ENCODE results near the gene LCN1.
"Not testable (repeated sequence)": the region's sequence is repeated elsewhere in the genome, so short reads cannot be mapped to it uniquely, and the experiment has no call there.

LCN1 gene

GRCh38 chr9:135522137-135522877 lies 1.1 kb downstream of the LCN1 start:
- DNase-seq (ENCODE audit: low read depth in 2 of 2) = no peak

DNA sequence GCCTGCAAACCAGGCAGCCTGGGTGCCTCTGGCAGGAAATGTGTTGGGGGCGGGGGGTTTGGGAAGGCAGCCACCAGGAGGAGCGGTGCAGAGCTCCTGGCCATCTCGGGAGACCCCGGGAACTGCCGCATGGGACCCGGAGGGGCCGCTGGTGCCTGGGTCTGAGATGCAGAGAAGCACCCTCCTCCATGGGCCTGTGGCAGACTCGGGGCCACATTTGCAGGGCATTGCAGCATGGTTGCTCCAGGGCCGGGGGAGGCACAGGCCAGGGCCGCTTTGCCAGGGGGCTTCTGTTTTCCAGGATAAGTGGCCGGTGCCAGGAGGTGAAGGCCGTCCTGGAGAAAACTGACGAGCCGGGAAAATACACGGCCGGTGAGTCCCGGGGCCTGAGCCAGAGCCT lies 1.7 kb downstream of the LCN1 start:
- no peak for DNase-seq (ENCODE audit: low read depth in 2 of 2)

DNA sequence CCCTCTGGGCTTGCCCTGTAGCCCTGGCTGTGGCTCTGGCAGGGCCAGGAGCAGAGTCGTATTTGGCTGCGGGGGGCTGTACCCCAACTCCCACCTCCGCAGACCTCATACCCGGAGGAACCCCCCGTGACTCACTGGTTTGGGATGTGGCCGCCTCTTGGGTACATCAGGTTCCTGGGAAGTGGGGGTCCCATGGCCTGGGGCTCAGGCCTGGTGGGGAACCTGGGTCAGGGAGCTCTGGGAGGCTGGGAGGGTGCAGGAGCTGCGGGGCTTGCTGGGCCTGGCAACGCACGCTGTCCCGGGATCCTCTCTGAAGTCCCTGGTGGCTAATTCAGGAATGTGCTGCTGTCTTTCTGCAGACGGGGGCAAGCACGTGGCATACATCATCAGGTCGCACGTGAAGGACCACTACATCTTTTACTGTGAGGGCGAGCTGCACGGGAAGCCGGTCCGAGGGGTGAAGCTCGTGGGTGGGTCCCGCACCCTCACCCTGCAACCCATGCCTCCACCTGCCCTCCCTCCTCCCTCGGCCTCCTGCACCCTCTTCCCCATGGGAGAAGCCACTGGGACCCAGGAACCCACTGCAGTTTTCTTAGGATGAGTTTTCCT lies 2.4 kb downstream of the LCN1 start:
- DNase-seq (ENCODE audit: low read depth in 2 of 2) = no peak

DNA sequence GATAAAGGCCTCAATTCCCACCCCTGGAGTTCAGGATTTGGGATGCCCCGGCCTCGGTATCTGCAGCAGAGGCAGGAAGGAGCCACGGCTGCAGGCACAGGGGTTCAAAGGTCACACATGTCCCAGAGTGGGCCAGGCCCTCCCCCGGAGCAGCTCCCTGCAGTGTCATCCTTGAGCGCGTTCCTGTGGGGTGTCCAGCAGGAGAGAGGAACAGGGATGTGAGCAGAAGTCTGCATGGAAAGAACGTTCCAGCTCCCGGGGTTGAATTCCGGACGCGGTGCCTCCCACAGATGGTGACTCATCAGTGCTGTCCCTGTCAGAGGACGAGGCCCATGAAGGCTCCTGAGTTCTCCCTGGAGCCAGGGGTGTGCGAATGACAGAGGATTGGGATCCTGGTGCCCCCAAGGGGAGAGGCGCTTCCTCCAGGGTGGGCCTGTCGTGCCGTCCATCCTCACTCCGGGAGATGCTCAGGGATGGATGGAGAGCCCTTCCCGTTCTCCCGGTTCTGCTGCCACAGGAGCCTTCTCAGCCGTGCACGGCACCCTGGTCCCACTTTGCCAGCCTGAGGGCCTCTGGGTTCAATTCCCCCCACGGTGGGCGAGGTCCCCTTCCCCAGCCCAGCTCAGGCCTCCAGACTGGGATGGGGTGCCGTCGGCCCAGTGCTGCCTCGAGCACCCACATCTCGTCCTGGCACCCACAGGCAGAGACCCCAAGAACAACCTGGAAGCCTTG lies 3.1 kb downstream of the LCN1 start:
- no peak for DNase-seq (ENCODE audit: low read depth in 2 of 2)

GRCh38 chr9:135525241-135526088 lies 4.2 kb downstream of the LCN1 start:
- DNase-seq (ENCODE audit: low read depth in 2 of 2) = no peak

DNA sequence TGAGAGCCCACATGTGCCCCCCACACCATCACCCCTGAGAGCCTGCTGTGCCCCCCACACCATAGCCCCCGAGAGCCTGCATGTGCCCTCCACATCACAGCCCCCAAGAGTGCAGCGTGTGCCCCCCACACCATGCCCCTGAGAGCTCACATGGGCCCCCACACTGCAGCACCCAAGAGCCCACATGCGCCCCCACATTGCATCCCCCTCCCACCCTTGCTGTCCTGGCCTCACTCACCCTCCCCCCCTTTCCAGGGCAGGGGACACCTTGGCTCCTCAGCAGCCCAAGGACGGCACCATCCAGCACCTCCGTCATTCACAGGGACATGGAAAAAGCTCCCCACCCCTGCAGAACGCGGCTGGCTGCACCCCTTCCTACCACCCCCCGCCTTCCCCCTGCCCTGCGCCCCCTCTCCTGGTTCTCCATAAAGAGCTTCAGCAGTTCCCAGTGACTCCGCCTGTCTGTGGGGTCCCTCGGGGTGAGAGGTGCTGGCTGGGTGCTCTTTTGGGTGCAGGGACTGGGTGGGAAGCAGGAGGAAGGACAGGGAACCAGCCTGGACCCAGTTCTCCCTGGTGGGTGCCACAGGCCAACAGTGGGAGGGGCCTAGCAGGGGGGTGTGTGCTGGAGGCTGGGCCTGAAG lies 5.0 kb downstream of the LCN1 start:
- DNase-seq (ENCODE audit: low read depth in 2 of 2) = no peak

GRCh38 chr9:135526730-135527571 lies 5.7 kb downstream of the LCN1 start:
- no peak for DNase-seq (ENCODE audit: low read depth in 2 of 2)

DNA sequence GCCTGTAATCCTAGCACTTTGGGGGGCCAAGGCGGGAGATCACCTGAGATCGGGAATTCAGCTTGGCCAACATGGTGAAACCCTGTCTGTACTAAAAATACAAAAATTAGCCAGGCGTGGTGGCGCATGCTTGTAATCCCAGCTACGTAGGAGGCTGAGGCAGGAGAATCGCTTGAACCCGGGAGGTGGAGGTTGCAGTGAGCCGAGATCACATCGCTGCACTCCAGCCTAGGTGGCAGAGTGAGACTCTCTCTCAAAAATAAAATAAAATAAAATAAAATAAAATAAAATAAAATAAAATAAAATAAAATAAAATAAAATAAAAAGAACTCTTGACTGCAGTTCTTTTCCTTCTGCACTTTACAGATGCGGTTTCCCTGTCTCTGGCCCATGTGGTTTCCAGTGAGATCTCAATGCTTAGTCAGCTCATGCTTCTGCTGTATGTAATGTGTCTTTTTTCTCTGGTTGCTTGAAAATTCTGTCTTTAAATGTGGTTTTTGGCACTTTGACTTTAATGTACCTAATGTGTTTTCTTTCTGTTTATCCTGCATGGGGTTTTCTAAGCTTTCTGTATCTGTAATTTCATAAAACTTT lies 7.7 kb downstream of the LCN1 start:
- not testable (repeated sequence) for DNase-seq (ENCODE audit: low read depth in 2 of 2)

DNA sequence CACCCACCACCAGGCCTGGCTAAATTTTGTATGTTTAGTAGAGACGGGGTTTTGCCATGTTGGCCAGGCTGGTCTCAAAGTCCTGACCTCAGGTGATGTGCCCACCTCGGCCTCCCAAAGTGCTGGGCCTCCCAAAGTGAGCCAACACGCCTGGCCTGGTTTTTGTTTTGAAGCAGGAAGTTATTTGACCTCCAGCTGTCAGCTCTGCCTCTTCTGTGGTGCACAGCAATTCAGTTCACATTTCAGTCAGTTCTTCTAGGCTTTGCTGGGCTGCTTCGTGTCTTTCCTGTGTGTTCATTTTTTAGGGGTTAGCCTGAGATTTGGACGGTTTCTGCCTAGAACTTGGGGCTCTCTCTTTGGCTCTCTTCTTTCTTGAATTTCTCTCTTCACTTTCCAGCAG lies 8.9 kb downstream of the LCN1 start:
- no peak for DNase-seq (ENCODE audit: low read depth in 2 of 2)

DNA sequence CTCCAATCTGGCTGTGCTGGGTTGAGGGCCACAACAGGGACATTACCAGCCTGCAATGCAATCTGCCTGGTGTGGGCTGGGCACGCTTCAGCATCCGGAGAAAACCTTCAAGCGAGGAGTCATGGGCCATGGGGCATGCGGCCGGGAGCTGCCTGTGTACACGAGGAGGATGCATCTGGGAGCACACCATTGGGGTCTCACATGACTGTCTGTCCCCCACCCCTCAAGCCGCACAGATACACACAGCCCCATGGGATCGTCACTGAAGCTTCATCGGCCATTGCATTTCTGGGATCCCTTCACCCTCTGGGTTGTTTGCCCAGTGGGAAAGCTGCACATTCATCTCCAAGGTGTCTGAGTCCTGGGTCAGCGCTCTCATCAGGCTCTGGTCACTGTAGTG lies 9.9 kb downstream of the LCN1 start:
- DNase-seq (ENCODE audit: low read depth in 2 of 2) = no peak

- no peak for DNase-seq (ENCODE audit: low read depth in 2 of 2)
These were observed 11.9 kb downstream of the LCN1 start for GRCh38 chr9:135533113-135533512.

DNA sequence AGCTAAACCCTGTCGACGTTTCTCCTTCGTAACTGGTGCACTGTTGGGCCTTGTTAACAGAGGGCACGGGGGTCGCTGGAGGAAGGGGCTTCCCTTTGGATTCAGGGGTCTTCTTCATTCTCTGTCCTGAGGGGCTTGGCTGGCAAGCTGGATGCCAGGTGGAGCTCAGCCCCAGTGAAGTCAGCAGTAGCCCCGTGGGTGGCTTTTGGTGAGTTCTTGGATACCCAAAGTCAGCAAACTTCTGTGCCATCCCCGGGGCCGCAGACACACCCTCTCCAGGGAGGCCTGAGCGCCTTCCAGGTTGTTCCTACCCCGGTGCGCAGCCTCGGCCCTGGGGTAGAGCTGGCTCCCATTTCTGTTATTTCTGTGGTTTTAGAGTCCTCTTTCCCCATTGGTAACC lies 12.4 kb downstream of the LCN1 start:
- no peak for DNase-seq (ENCODE audit: low read depth in 2 of 2)

DNA sequence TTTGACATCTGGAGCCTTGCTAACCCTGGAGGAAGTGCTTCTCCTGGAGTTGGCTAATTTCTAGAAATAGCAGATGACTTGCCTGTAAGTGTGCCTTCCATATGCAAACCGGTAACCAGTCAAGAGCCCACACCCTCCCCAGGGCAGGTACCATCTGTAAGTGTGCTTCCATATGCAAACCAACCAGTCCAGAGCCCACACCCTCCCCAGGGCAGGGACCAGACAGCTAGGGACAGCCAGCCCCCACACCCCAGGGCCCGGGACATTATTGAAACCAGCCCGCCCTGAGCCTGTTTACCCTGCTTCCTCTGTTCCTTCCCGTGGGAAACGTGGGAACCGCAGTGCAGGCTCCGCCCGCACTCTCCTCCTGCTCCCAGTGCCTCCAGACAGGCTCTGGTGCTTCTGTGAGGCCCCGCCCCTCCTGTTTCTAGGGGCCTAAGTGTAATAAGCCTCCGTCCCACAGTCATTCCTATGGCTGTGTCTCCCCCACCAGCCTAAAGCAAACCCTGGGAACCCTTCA lies 13.0 kb downstream of the LCN1 start:
- not testable (repeated sequence) for DNase-seq (ENCODE audit: low read depth in 2 of 2)

DNA sequence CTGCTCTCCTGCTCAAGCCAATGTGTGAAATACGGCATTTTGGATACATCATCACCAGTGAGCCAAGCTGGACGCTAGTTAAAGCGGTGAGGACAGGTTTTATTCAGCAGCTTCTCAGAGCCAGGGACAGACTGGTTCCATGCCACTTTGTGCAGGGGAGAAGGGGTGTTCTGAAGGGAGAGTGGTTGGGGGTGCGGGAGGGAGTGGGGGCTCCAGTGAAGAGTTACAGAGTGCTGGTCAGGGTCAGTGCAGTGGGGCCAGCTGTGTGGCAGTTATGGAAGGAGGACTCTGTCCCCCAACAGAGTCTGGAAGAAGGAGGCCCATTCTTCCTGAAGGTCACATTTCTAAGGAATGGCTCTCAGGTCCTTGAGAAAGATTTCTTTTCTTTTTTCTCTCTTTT lies 13.6 kb downstream of the LCN1 start:
- not testable (repeated sequence) for DNase-seq (ENCODE audit: low read depth in 2 of 2)

GRCh38 chr9:135535631-135536030 lies 14.4 kb downstream of the LCN1 start:
- not testable (repeated sequence) for DNase-seq (ENCODE audit: low read depth in 2 of 2)

- DNase-seq (ENCODE audit: low read depth in 2 of 2) = no peak
These were observed 15.0 kb downstream of the LCN1 start for GRCh38 chr9:135536216-135536615.

DNA sequence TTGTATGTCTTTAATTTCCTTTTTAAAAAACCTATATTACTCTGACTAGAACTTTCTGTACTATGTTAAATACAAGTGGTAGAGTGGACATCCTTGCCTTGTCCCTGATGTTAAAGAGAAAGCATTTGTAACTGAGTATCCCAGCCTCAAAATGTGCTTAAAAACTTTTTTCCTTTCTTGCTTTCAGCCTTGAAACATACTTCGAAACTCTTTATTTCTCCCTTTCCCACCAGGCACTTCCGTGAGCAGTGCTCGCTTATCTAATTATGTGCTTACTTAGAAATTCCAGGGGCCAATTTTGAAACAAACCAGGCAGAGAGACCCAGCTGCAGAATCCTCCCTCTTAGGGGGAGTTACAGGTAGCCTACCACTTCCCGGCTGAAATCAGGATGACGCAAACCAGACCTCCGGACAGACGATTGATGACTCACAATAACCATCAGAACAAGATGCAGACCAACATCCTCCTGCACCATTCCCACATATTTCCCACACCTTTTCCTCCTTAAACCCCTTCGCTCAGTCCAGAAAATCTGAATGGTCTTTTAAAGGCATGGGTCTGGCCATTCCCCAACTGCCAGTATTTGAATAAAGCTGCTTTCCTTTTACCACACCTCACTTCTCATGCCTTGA lies 22.1 kb downstream of the LCN1 start:
- not testable (repeated sequence) for DNase-seq (ENCODE audit: low read depth in 2 of 2)

DNA sequence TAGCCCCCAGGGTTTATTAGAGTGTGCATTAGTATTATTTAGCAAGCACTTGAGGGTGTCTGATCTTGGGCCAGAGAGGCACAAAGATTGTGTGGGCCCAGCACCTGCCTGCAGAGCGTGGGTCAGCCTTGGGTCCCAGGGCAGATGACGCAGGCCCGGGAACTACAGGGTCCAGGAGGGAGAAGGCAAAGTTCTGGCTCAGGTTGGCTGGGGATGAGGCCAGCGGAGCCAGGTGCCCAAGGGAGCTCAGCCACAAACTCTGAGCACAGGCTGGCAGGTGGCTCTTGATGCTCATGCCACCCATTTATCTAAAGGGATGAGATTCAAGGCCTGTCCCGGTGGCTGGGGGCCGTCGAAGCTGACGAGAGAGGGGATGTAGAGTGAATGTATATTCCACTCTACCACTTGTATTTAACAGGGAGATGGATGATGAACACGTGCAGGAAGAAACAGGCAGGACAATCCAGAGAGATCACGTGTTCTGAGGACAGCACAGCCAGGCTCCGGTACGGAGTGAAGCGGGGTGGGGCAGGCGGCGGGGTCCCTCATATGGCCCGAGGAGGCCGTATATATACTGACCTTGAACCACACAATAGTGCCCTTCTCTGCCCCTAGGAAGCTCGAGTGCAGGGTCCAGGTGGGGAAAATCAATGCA lies 23.9 kb downstream of the LCN1 start:
- no peak for DNase-seq (ENCODE audit: low read depth in 2 of 2)

- DNase-seq (ENCODE audit: low read depth in 2 of 2) = not testable (repeated sequence)
These were observed 24.5 kb downstream of the LCN1 start, which contains the start of gene OBP2A for GRCh38 chr9:135545646-135546176. OBP2A (plus strand) TSS chr9:135546126; CDS start chr9:135546181, 55 bp downstream.
